GM12878 (cell line): ENCODE data around the gene SHROOM3. TPM values are rescaled to one million over a fixed set of nuclear protein-coding genes. Genes with fewer than 3 reads are reported as not detected.

Experiments
- ATAC-seq: fragments of 200-7000 bp; cut with Tn5 transposase; 3 replicates; pipeline ENCODE4 v1.9.1; 2020; ENCODE audit warnings: mild to moderate bottlenecking, moderate library complexity
- BruUV-seq: library from RNA; stranded (reverse); fragments of 400-500 nt; replicated peaks from 2 replicates; lab custom pipeline; 2021; lab: Mats Ljungman, UMichigan
- CTCF ChIA-PET: fragments of 300-600 bp; sonication (Branson Sonifier 250); formaldehyde crosslinking; extraction: SDS; loops from one replicate; lab custom pipeline; 2021; ENCODE audit warnings: inconsistent platforms; lab: Yijun Ruan, JAX
- POLR2A ChIA-PET: fragments of 350-600 bp; formaldehyde crosslinking; extraction: SDS; loops from one replicate; lab custom pipeline; 2021; ENCODE audit warnings: inconsistent platforms; lab: Charles Lee
- RAD21 ChIA-PET: fragments of 300-600 bp; sonication (Branson Sonifier 250); formaldehyde crosslinking; loops from one replicate; lab custom pipeline; 2023; ENCODE audit warnings: antibody characterized with exemption; ENCODE audit not compliant: unreplicated experiment; lab: Charles Lee
- SMC1A ChIA-PET: fragments of 300-600 bp; sonication (Branson Sonifier 250); formaldehyde crosslinking; loops from one replicate; lab custom pipeline; 2023; ENCODE audit not compliant: unreplicated experiment, uncharacterized antibody; lab: Charles Lee
- DNase-seq: peaks from one replicate; pipeline ENCODE4 v3.0.0-alpha.2; 2011; ENCODE audit warnings: low read depth, low spot score
- FAIRE-seq: peaks from 3 replicates; lab custom pipeline; 2011; peaks lifted over from hg19 to GRCh38; lab: Jason Lieb, UNC
- H2AFZ ChIP-seq: 2 replicates; pipeline ENCODE4 v1.6.0; 2011; ENCODE audit warnings: low read depth, low read length, control low read depth; ENCODE audit not compliant: control insufficient read depth
- H3K27ac ChIP-seq: 2 replicates; pipeline ENCODE4 v1.5.1; 2011; ENCODE audit warnings: control low read depth; ENCODE audit not compliant: control insufficient read depth, insufficient read depth
- H3K27me3 ChIP-seq, 2 experiments: replicated peaks in 1 of 2; 2 replicates each; pipeline versions ENCODE4 v1.6.0 to v1.6.1; 2011; ENCODE audit warnings: low read length in 1 of 2; ENCODE audit not compliant: control insufficient read depth in 2 of 2, insufficient read depth in 2 of 2
- H3K36me3 ChIP-seq, 2 experiments: 2 replicates each; pipeline ENCODE4 v1.5.1; 2011; ENCODE audit warnings: low read length in 1 of 2; ENCODE audit not compliant: control insufficient read depth in 2 of 2, insufficient read depth in 2 of 2
- H3K4me1 ChIP-seq: 2 replicates; pipeline ENCODE4 v1.6.1; 2011; ENCODE audit warnings: mild to moderate bottlenecking, low read length, moderate library complexity, mixed read lengths; ENCODE audit not compliant: control insufficient read depth, insufficient read depth
- H3K4me2 ChIP-seq: 2 replicates; pipeline ENCODE4 v1.6.0; 2011; ENCODE audit warnings: control low read depth; ENCODE audit not compliant: control insufficient read depth, insufficient read depth
- H3K4me3 ChIP-seq: fragments of 200-600 bp; sonication (generic); 2 replicates; pipeline ENCODE4 v1.5.1; 2016
- H3K79me2 ChIP-seq: 2 replicates; pipeline ENCODE4 v1.6.0; 2011; ENCODE audit warnings: low read length; ENCODE audit not compliant: control insufficient read depth, insufficient read depth
- H3K9ac ChIP-seq: 2 replicates; pipeline ENCODE4 v1.8.0; 2011; ENCODE audit warnings: low read length, control low read depth, mixed read lengths; ENCODE audit not compliant: control insufficient read depth, insufficient read depth
- H3K9me3 ChIP-seq: replicated peaks from 3 replicates; pipeline ENCODE4 v1.5.1; 2011; ENCODE audit warnings: mild to moderate bottlenecking, low read length; ENCODE audit not compliant: control insufficient read depth, insufficient read depth
- H4K20me1 ChIP-seq: 2 replicates; pipeline ENCODE4 v1.6.0; 2011; ENCODE audit not compliant: control insufficient read depth, insufficient read depth
- BMI1 ChIP-seq: fragments of 450-650 bp; IDR thresholded peaks from 2 replicates; pipeline ENCODE4 v1.6.1; 2016; ENCODE audit warnings: mild to moderate bottlenecking, moderate library complexity, borderline replicate concordance
- E2F4 ChIP-seq: IDR thresholded peaks from 2 replicates; pipeline ENCODE4 v1.6.1; 2012; ENCODE audit warnings: low read depth, low read length, improper control_type of control experiment
- EP300 ChIP-seq, 2 experiments: fragments of 150-350 bp in 1 of 2; IDR thresholded peaks; 2 replicates each; pipeline ENCODE4 v1.6.1; 2011 to 2012; ENCODE audit warnings: low read depth in 2 of 2, low read length in 2 of 2, borderline replicate concordance in 1 of 2, improper control_type of control experiment in 1 of 2, inconsistent platforms in 1 of 2; ENCODE audit not compliant: control insufficient read depth in 1 of 2
- ESRRA ChIP-seq: IDR thresholded peaks from 2 replicates; pipeline ENCODE4 v1.6.1; 2012; ENCODE audit warnings: mild to moderate bottlenecking, low read length, improper control_type of control experiment
- MTA3 ChIP-seq: IDR thresholded peaks from 2 replicates; pipeline ENCODE4 v1.6.1; 2012; ENCODE audit warnings: low read length, inconsistent platforms, borderline replicate concordance
- MYC ChIP-seq: IDR thresholded peaks from 2 replicates; pipeline ENCODE4 v1.6.1; 2011; ENCODE audit warnings: mild to moderate bottlenecking, low read length, moderate library complexity, inconsistent platforms; ENCODE audit not compliant: insufficient read depth, insufficient replicate concordance, insufficient read length, severe bottlenecking
- TARDBP ChIP-seq: IDR thresholded peaks from 2 replicates; pipeline ENCODE4 v1.6.1; 2016; ENCODE audit warnings: borderline replicate concordance
- USF1 ChIP-seq: IDR thresholded peaks from 2 replicates; pipeline ENCODE4 v1.6.1; 2011; ENCODE audit warnings: borderline replicate concordance, low read depth, mild to moderate bottlenecking, moderate library complexity, mixed read lengths, low read length; ENCODE audit not compliant: insufficient read depth; ENCODE audit errors: extremely low read length
- WGBS: methylation state at CpG from one replicate; pipeline ENCODE4 v1.1.6; 2016; ENCODE audit warnings: low lambda C conversion rate; ENCODE audit not compliant: insufficient replicate concordance, insufficient coverage; ENCODE audit errors: missing lambda C conversion rate; 5-methylcytosine and 5-hydroxymethylcytosine counted together
- in situ Hi-C: fragments of 300-500 bp; cut with MboI; formaldehyde crosslinking; loops from 9 replicates; pipeline ENCODE4 v1.14.3; 2018; ENCODE audit warnings: mixed read lengths
- intact Hi-C: fragments of 100-400 bp; cut with micrococcal nuclease; formaldehyde crosslinking; loops from one replicate; pipeline ENCODE4 v1.14.2; 2022; ENCODE audit not compliant: unreplicated experiment
- polyA plus RNA-seq, 11 experiments: library from polyadenylated mRNA; depleted of rRNA in 4 of 11; unstranded in 6 of 11; stranded (reverse) in 5 of 11; fragments of >200 nt; fragmentation: Nextera tagmentation in 4 of 11; fragmentation: Illumina TruSeq in 1 of 11; extraction: Ambion mirVana in 4 of 11; extraction: Trizol in 1 of 11; gene quantifications; 1 replicate in 1 of 11; 2 replicates in 10 of 11; pipeline versions ENCODE4 v1.2.1 to v1.2.3, GENCODE V29; 2011 to 2016; ENCODE audit warnings: inconsistent platforms in 2 of 11, missing spikeins in 2 of 11, low read depth in 1 of 11
- total RNA-seq, 4 experiments: library from RNA; depleted of rRNA in 3 of 4; stranded (reverse); fragments of >200 nt in 3 of 4; fragmentation: Illumina TruSeq in 1 of 4; extraction: Trizol in 1 of 4; gene quantifications; 2 replicates each; pipeline versions ENCODE4 v1.2.1 to v1.2.3, GENCODE V29; 2013 to 2021
- TF ChIP-seq, protein P1 (sequence below): fragments of 450-650 bp; IDR thresholded peaks from 2 replicates; pipeline ENCODE4 v1.6.1; 2017; ENCODE audit warnings: borderline replicate concordance
- TF ChIP-seq, protein P2 (sequence below): fragments of 450-650 bp; IDR thresholded peaks from 2 replicates; pipeline ENCODE4 v1.6.1; 2016; ENCODE audit warnings: mild to moderate bottlenecking

The SHROOM3 gene
- total and polyA plus RNA-seq, 10 of the 15 experiments (the other 5 are each of a cell fraction or from before 2014, with no cell fraction given), result under 0.01 to 0.29 (median 0.08) TPM; not detected in 1

GRCh38 chr4:76628251-76628650, 193.2 kb downstream of the SHROOM3 start:
- no peak for FAIRE-seq
- intact Hi-C loops (no loop called here), in situ Hi-C loops (no loop called here)
- H3K4me3 ChIP-seq, result no peak overlapping the region
- no peaks in the 10 kb centered on the region for H3K4me1 ChIP-seq
- no peak overlapping the region for H3K27ac ChIP-seq
- ChIA-PET SMC1A (no interaction called here), RAD21 (no interaction called here), CTCF (no interaction called here), POLR2A (no interaction called here)
- no TSS peak for BruUV-seq
- H4K20me1 ChIP-seq, result no peaks in the 10 kb centered on the region
- no peak for ATAC-seq
- peaks cover 0 to 3% of the 10 kb centered on the region in 2 experiments; a peak in 1 of 4 replicates for H3K27me3 ChIP-seq
- DNase-seq, result no peak
- no peaks in the 10 kb centered on the region for H3K79me2 ChIP-seq
- no peak overlapping the region for H3K9ac ChIP-seq
- TF ChIP-seq, protein P1, sequence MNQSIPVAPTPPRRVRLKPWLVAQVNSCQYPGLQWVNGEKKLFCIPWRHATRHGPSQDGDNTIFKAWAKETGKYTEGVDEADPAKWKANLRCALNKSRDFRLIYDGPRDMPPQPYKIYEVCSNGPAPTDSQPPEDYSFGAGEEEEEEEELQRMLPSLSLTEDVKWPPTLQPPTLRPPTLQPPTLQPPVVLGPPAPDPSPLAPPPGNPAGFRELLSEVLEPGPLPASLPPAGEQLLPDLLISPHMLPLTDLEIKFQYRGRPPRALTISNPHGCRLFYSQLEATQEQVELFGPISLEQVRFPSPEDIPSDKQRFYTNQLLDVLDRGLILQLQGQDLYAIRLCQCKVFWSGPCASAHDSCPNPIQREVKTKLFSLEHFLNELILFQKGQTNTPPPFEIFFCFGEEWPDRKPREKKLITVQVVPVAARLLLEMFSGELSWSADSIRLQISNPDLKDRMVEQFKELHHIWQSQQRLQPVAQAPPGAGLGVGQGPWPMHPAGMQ, result no peak
- TF ChIP-seq E2F4, result no peak
- WGBS, result 0% methylated on average over 1 of the region's 1 CpG
- no peak overlapping the region for H3K4me2 ChIP-seq
- H2AFZ ChIP-seq, result no peak overlapping the region
- no peaks in the 10 kb centered on the region for H3K36me3 ChIP-seq
- no peaks in the 10 kb centered on the region for H3K9me3 ChIP-seq

DNA sequence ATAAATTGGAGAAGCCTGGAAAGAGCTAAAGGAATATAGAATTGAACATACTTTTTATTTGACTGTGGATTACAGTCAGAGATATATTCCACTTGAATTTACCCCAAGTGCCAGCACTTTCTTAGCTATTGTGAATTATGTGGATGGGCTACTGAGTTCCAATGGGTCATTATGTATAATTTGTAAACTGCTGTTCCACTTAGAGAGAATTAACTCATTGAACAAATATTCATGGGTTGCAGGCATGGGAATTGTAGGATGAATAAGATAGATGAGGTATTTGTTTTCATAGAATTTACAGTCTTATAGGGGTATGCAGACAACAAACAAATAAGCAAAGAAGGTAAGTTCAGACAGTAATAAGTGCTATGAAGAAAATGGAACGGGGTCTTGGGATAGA, 195.7 kb downstream of the SHROOM3 start:
- RAD21 ChIA-PET, result no interaction called here
- BruUV-seq, result no TSS peak
- no peaks in the 10 kb centered on the region for H3K9me3 ChIP-seq
- WGBS, result 90% methylated on average over 1 of the region's 1 CpG
- CTCF ChIA-PET, result no interaction called here
- FAIRE-seq (no peak), DNase-seq (no peak), ATAC-seq (no peak)
- no peaks in the 10 kb centered on the region for H4K20me1 ChIP-seq
- H3K36me3 ChIP-seq, result no peaks in the 10 kb centered on the region
- H3K4me2 ChIP-seq, result no peak overlapping the region
- intact Hi-C loops (no loop called here), in situ Hi-C loops (no loop called here)
- no peak overlapping the region for H3K4me3 ChIP-seq
- H2AFZ ChIP-seq, result no peak overlapping the region
- POLR2A ChIA-PET, result no interaction called here
- peaks cover 0 to 9% of the 10 kb centered on the region in 2 experiments; a peak in 2 of 4 replicates for H3K27me3 ChIP-seq
- H3K27ac ChIP-seq, result no peak overlapping the region
- H3K4me1 ChIP-seq, result no peaks in the 10 kb centered on the region
- no peak overlapping the region for H3K9ac ChIP-seq
- SMC1A ChIA-PET, result no interaction called here
- no peaks in the 10 kb centered on the region for H3K79me2 ChIP-seq
- no peak for TF ChIP-seq EP300 (IDR thresholded peaks at IDR 0.05; ENCODE audit: borderline replicate concordance in 1 of 2, control insufficient read depth in 1 of 2, low read depth in 2 of 2, low read length in 2 of 2)
- no peak for TF ChIP-seq TARDBP
- TF ChIP-seq USF1, result no peak
- TF ChIP-seq ESRRA, result no peak
- TF ChIP-seq BMI1, result no peak
- no peak for TF ChIP-seq MYC
- TF ChIP-seq, protein P2, sequence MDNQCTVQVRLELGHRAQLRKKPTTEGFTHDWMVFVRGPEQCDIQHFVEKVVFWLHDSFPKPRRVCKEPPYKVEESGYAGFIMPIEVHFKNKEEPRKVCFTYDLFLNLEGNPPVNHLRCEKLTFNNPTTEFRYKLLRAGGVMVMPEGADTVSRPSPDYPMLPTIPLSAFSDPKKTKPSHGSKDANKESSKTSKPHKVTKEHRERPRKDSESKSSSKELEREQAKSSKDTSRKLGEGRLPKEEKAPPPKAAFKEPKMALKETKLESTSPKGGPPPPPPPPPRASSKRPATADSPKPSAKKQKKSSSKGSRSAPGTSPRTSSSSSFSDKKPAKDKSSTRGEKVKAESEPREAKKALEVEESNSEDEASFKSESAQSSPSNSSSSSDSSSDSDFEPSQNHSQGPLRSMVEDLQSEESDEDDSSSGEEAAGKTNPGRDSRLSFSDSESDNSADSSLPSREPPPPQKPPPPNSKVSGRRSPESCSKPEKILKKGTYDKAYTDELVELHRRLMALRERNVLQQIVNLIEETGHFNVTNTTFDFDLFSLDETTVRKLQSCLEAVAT, result no peak
- no peak for TF ChIP-seq MTA3
